Upper lobe of left lung (tissue), 6 donors: Measurements from ENCODE around the gene THAP8. TPM values are rescaled to one million over a fixed set of nuclear protein-coding genes. Genes with fewer than 3 reads are reported as not detected.

ENCODE experiments used
- ATAC-seq, 2 donors: fragments of 200-7000 bp; cut with Tn5 transposase; one replicate each; pipeline ENCODE4 v1.9.1; 2022; ENCODE audit warnings: mild to moderate bottlenecking in 2 of 2, moderate library complexity in 2 of 2; ENCODE audit not compliant: low FRiP score in 2 of 2
- DNase-seq, 2 donors: peaks; one replicate each; pipeline ENCODE4 v3.0.0-alpha.2; 2019 to 2020
- H3K27ac ChIP-seq, 4 donors: fragments of 200-600 bp; sonication (generic); one replicate each; pipeline ENCODE4 v1.5.1; 2016 to 2019
- H3K27me3 ChIP-seq, 4 donors: fragments of 200-600 bp; sonication (generic); one replicate each; pipeline ENCODE4 v1.5.1; 2017 to 2019
- H3K36me3 ChIP-seq, 4 donors: fragments of 200-600 bp; sonication (generic); one replicate each; pipeline ENCODE4 v1.5.1; 2016 to 2019
- H3K4me1 ChIP-seq, 4 donors: fragments of 200-600 bp; sonication (generic); one replicate each; pipeline ENCODE4 v1.5.1; 2018 to 2019
- H3K4me3 ChIP-seq, 4 donors: fragments of 200-600 bp; sonication (generic); one replicate each; pipeline ENCODE4 v1.5.1; 2017 to 2019; ENCODE audit warnings: mild to moderate bottlenecking in 2 of 4, moderate library complexity in 1 of 4
- H3K9me3 ChIP-seq, 4 donors: fragments of 200-600 bp; sonication (generic); one replicate each; pipeline ENCODE4 v1.5.1; 2018 to 2019
- EP300 ChIP-seq, 4 donors: sonication (generic); formaldehyde crosslinking; IDR thresholded peaks; one replicate each; pipeline ENCODE4 v1.5.1; 2017; ENCODE audit warnings: antibody characterized with exemption in 4 of 4, control low read depth in 2 of 4
- POLR2A ChIP-seq, 4 donors: fragments of 450-650 bp; IDR thresholded peaks; one replicate each; pipeline ENCODE4 v1.5.1; 2016 to 2017; ENCODE audit warnings: antibody characterized with exemption in 4 of 4, mild to moderate bottlenecking in 2 of 4
- POLR2AphosphoS5 ChIP-seq, 2 donors: sonication (generic); formaldehyde crosslinking; IDR thresholded peaks; one replicate each; pipeline ENCODE4 v1.5.1; 2017; ENCODE audit warnings: antibody characterized with exemption in 2 of 2
- WGBS, 2 donors: methylation state at CpG; one replicate each; pipeline ENCODE4 v1.1.5; 2017 to 2018; 5-methylcytosine and 5-hydroxymethylcytosine counted together
- total RNA-seq, 6 donors: library from RNA; depleted of rRNA in 4 of 6; stranded (reverse); fragments of >200 nt in 4 of 6; gene quantifications; one replicate each; pipeline versions ENCODE4 v1.1.0 to v1.2.1, GENCODE V29; 2016 to 2021
- TF ChIP-seq, protein P1 (sequence below), 6 experiments: fragments of 450-650 bp in 4 of 6; fragments of 200-600 bp in 2 of 6; sonication (generic) in 2 of 6; IDR thresholded peaks; one replicate each; pipeline ENCODE4 v1.5.1; 2016 to 2019; ENCODE audit warnings: antibody characterized with exemption in 6 of 6
- donor health status: DM: no; HTN: no; CAD: no; lungs with moderate emphysema.
- donor health status: DM: no; HTN: yes; CAD: no; lungs with severe emphysema.

Gene THAP8
- total RNA-seq, 6 donors from 2014 or later: 2.4 to 10.5 (median 7.8) TPM

DNA sequence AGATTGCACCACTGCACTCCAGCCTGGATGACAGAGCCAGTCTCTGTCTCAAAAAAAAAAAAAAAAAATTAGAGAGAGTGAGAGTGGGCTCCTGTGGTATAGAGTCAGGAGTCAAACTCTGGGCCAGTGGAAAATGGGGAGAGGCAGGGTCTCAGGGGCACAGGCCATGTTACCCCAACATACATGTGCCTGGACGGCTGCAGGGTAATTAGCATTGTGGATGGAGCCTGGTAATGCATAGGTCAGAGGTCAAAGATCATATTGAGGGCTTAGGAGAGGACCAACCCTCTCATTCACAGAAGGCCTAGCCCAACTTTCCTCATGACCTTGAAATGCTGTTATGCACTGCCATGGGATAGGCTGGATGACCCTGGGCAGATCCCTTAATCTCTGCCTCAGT is 28.5 kb downstream of the THAP8 start:
- 62 to 75% methylated on average over 1 of the region's 1 CpG for WGBS, 2 donors
- Histone ChIP-seq H3K27ac (no peak overlapping the region), H3K4me1 (no peaks in the 10 kb centered on the region), H3K36me3 (peaks cover 0 to 19% (median 9%) of the 10 kb centered on the region in 4 donors), H3K27me3 (no peaks in the 10 kb centered on the region), H3K9me3 (no peaks in the 10 kb centered on the region), H3K4me3 (no peak overlapping the region)
- TF ChIP-seq, protein P1, sequence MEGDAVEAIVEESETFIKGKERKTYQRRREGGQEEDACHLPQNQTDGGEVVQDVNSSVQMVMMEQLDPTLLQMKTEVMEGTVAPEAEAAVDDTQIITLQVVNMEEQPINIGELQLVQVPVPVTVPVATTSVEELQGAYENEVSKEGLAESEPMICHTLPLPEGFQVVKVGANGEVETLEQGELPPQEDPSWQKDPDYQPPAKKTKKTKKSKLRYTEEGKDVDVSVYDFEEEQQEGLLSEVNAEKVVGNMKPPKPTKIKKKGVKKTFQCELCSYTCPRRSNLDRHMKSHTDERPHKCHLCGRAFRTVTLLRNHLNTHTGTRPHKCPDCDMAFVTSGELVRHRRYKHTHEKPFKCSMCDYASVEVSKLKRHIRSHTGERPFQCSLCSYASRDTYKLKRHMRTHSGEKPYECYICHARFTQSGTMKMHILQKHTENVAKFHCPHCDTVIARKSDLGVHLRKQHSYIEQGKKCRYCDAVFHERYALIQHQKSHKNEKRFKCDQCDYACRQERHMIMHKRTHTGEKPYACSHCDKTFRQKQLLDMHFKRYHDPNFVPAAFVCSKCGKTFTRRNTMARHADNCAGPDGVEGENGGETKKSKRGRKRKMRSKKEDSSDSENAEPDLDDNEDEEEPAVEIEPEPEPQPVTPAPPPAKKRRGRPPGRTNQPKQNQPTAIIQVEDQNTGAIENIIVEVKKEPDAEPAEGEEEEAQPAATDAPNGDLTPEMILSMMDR (IDR thresholded peaks at IDR 0.05): no peak
- TF ChIP-seq POLR2AphosphoS5 (IDR thresholded peaks at IDR 0.05) (no peak), EP300 (IDR thresholded peaks at IDR 0.05) (no peak), POLR2A (IDR thresholded peaks at IDR 0.05) (no peak)
- ATAC-seq (no peak), DNase-seq (no peak)

DNA sequence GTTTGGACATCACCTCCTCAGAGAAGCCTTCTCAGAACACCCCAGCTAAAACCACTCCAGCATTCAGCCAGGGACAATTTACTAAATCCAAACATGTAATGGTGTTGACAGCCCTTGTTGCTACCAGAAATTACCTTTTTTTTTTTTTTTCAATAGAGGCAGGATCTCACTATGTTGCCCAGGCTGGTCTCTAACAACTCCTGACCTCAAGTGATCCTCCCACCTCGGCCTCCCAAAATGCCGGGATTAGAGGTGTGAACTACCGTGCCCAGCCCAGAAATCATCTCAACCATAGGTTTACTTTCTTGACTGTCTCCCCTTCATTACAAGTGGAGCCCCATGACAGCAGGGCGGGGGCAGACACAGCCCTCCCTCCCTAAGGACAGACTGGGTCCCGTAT is 30.7 kb downstream of the THAP8 start:
- TF ChIP-seq POLR2A (IDR thresholded peaks at IDR 0.05): no peak
- TF ChIP-seq, protein P1 (IDR thresholded peaks at IDR 0.05): no peak

DNA sequence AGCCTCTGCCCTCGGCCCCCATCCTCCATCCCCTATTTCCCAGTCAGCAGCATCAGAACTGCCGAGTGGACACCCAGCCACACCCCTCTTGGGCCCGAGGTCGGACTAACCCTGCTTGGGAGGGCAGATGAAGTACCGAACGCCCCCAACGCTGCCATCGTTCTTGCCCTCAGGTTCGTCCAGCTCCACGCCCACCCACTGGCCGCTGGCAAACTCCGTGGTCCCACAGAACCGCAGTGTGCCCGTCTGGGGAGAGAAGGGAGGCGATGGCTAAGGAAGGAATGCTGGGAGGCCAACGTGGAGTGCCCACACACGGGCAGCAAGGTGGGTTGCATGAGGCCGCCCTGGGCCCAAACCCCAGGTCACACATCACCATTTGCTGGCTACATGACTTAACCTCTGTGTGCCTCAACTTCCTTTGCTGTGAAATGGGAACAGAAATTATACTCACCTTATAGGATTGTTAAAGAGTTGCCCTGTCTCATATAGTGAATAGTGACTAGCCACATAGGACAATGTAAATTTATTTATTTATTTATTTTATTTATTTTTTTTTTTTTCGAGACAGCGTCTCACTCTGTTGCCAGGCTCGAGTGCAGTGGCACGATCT is 34.9 kb downstream of the THAP8 start:
- DNase-seq: no peak
- ATAC-seq: no peak
- no peak overlapping the region for H3K4me3 ChIP-seq
- TF ChIP-seq POLR2AphosphoS5 (IDR thresholded peaks at IDR 0.05) (no peak), EP300 (IDR thresholded peaks at IDR 0.05) (no peak), POLR2A (IDR thresholded peaks at IDR 0.05) (no peak)
- TF ChIP-seq, protein P1 (IDR thresholded peaks at IDR 0.05): no peak
- H3K4me1 ChIP-seq: peaks cover 0 to 7% (median 6%) of the 10 kb centered on the region in 4 donors
- no peak overlapping the region for H3K27ac ChIP-seq
- no peaks in the 10 kb centered on the region for H3K9me3 ChIP-seq
- no peaks in the 10 kb centered on the region for H3K27me3 ChIP-seq
- WGBS, 2 donors: 89 to 90% methylated on average over 18 to 22 of the region's 22 CpGs
- H3K36me3 ChIP-seq: peaks cover 0 to 17% (median 6%) of the 10 kb centered on the region in 4 donors

More for the DNA sequence above, 30.7 kb downstream of the THAP8 start:
- WGBS, 2 donors: 95 to 99% methylated on average over 4 to 5 of the region's 5 CpGs
- DNase-seq (no peak), ATAC-seq (no peak)
- Histone ChIP-seq H3K27me3 (no peaks in the 10 kb centered on the region), H3K9me3 (no peaks in the 10 kb centered on the region), H3K4me3 (no peak overlapping the region), H3K27ac (no peak overlapping the region), H3K36me3 (peaks cover 0 to 19% (median 9%) of the 10 kb centered on the region in 4 donors), H3K4me1 (no peaks in the 10 kb centered on the region)

DNA sequence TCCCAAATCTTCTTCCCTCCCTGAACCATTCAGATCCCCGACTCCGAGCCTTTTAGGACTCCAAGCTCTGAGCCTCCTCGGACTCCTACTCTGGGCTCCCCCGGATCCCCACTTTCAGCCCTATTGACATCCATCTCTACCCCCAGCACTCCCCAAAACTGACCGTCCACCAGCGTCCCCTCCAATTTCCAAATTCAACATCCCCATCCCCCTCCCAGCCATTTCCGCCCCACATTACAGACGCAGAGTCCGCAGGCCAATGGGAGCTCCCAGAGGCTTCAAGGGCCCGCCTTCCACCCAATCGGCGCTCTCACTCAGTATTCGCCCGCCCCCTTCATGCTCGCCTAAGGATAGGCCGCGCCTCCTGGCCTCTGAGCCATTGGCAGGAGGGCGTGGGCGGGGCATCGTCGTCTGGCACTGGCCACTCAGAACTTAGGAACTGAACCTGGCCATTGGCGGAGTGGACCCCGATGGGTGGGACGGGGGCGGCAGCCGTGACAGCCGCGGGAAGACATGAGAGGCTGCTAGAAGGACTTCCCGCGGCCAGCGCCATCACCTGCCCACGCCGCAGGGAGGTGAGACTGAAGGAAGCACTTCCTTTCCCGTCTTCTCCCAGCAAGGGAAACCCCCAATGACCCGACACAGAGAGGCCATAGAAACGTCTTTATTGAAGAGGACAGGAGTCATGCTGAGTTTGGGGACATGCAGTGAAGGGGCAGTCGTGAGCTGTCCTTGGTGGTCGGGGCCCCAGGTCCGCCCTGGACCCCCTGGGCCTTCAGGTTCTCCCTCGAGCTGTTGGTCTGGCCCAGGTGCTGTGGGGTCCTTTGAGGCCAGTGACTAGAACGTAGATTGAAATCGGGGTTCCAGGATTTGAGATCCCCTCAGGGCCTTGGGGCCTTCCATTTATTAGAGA is 39.8 kb downstream of the THAP8 start, which contains the start of gene ALKBH6:
ALKBH6 (minus strand) TSS at position 202 of the 913 bp plus-strand sequence. CDS start 816 bp downstream, outside the sequence.
- WGBS, 2 donors: 3 to 5% methylated on average over 27 to 41 of the region's 42 CpGs
- ATAC-seq: peak; percentile 99

More for the DNA sequence above, 39.8 kb downstream of the THAP8 start, which contains the start of gene ALKBH6:
- H3K4me1 ChIP-seq: peaks cover 11 to 25% (median 20%) of the 10 kb centered on the region in 4 donors
- H3K36me3 ChIP-seq: no peaks in the 10 kb centered on the region
- peak; percentile 98 to 100 for DNase-seq
- no peaks in the 10 kb centered on the region for H3K9me3 ChIP-seq
- peak within 1 kb of the TSS; percentile 75 to 93 (median 86) for H3K27ac ChIP-seq
- H3K27me3 ChIP-seq: no peaks in the 10 kb centered on the region
- peak in 2 of 4 donors; percentile 6 to 58 for TF ChIP-seq POLR2A (IDR thresholded peaks at IDR 0.05)
- TF ChIP-seq, protein P1 (IDR thresholded peaks at IDR 0.05): peak in 2 of 6 experiments; percentile 8 to 15
- TF ChIP-seq POLR2AphosphoS5 (IDR thresholded peaks at IDR 0.05): peak; percentile 31 to 42
- TF ChIP-seq EP300 (IDR thresholded peaks at IDR 0.05): no peak
- H3K4me3 ChIP-seq: peak within 1 kb of the TSS; percentile 55 to 72 (median 68)
